HCT116 (cell line): ENCODE results near the gene FUT9. TPM values are rescaled to one million over a fixed set of nuclear protein-coding genes. Genes with fewer than 3 reads are reported as not detected.

Source experiments
- ATAC-seq: fragments of 200-7000 bp; cut with Tn5 transposase; 2 replicates; pipeline ENCODE4 v1.9.1; 2020; ENCODE audit warnings: mild to moderate bottlenecking, moderate library complexity
- BruUV-seq: library from RNA; stranded (reverse); fragments of 400-500 nt; replicated peaks from 2 replicates; lab custom pipeline; 2021; lab: Mats Ljungman, UMichigan
- CTCF ChIA-PET: fragments of 300-600 bp; sonication (Branson Sonifier 250); formaldehyde crosslinking; loops from one replicate; lab custom pipeline; 2021; ENCODE audit warnings: antibody characterized with exemption; lab: Charles Lee
- POLR2A ChIA-PET: fragments of 300-600, 350-600 bp; sonication (Branson Sonifier 250); formaldehyde crosslinking; loops from one replicate; lab custom pipeline; 2021; ENCODE audit warnings: antibody characterized with exemption; lab: Charles Lee
- RAD21 ChIA-PET, 2 experiments: fragments of 300-600 bp; sonication (Branson Sonifier 250); formaldehyde crosslinking; loops; one replicate each; lab custom pipeline; 2023; ENCODE audit warnings: low total read pairs in 2 of 2; ENCODE audit not compliant: uncharacterized antibody in 2 of 2, unreplicated experiment in 2 of 2, low non-redundant PET in 1 of 2; lab: Charles Lee
- DNase-seq: peaks from one replicate; pipeline ENCODE4 v3.0.0-alpha.2; 2010; ENCODE audit warnings: low read depth, low spot score
- H2AFZ ChIP-seq: fragments of 200-600 bp; shearing (Covaris generic), sonication (generic); 2 replicates; pipeline ENCODE4 v1.6.1; 2017; ENCODE audit warnings: low read depth, mixed run types, mixed read lengths, antibody characterized with exemption, low read length; ENCODE audit not compliant: poor library complexity, severe bottlenecking
- H3K27ac ChIP-seq: 2 replicates; pipeline ENCODE4 v1.5.1; 2012; ENCODE audit warnings: low read depth, low read length
- H3K27me3 ChIP-seq: fragments of 200-600 bp; sonication (generic); 2 replicates; pipeline ENCODE4 v1.6.1; 2016; ENCODE audit warnings: mixed run types, low read length, mixed read lengths; ENCODE audit not compliant: insufficient read depth
- H3K36me3 ChIP-seq, 2 experiments: fragments of 200-500 bp in 1 of 2; fragments of 200-600 bp in 1 of 2; sonication (Bioruptor generic) in 1 of 2; sonication (generic) in 1 of 2; 2 replicates each; pipeline versions ENCODE4 v1.5.1 to v1.6.1; 2014 to 2016; ENCODE audit warnings: low read length in 2 of 2, inconsistent platforms in 1 of 2, mixed read lengths in 1 of 2, mixed run types in 1 of 2; ENCODE audit not compliant: insufficient read depth in 2 of 2, control insufficient read depth in 1 of 2
- H3K4me1 ChIP-seq, 2 experiments: fragments of 200-600 bp in 1 of 2; sonication (generic) in 1 of 2; 2 replicates each; pipeline versions ENCODE4 v1.5.1 to v1.6.1; 2012 to 2017; ENCODE audit warnings: low read length in 2 of 2, inconsistent platforms in 1 of 2, mild to moderate bottlenecking in 1 of 2, mixed read lengths in 1 of 2, mixed run types in 1 of 2, moderate library complexity in 1 of 2; ENCODE audit not compliant: insufficient read depth in 2 of 2, control insufficient read depth in 1 of 2
- H3K4me2 ChIP-seq: fragments of 200-600 bp; sonication (generic); 2 replicates; pipeline ENCODE4 v1.6.1; 2017; ENCODE audit warnings: mixed run types, low read length, mixed read lengths
- H3K4me3 ChIP-seq, 2 experiments: fragments of 200-600 bp in 1 of 2; sonication (generic) in 1 of 2; replicated peaks in 1 of 2; 2 replicates each; pipeline ENCODE4 v1.5.1; 2011 to 2016; ENCODE audit warnings: low read length in 2 of 2, control low read depth in 1 of 2, low read depth in 1 of 2, mild to moderate bottlenecking in 1 of 2, mixed read lengths in 1 of 2, mixed run types in 1 of 2
- H3K79me2 ChIP-seq: fragments of 200-600 bp; sonication (generic); 2 replicates; pipeline ENCODE4 v1.6.1; 2017; ENCODE audit warnings: mild to moderate bottlenecking, mixed run types, low read length, moderate library complexity, mixed read lengths; ENCODE audit not compliant: insufficient read depth
- H3K9ac ChIP-seq: fragments of 200-600 bp; sonication (generic); 2 replicates; pipeline ENCODE4 v1.6.1; 2016; ENCODE audit warnings: low read length, mixed read lengths
- H3K9me2 ChIP-seq: fragments of 200-600 bp; sonication (generic), shearing (Covaris generic); 2 replicates; pipeline ENCODE4 v1.6.1; 2017; ENCODE audit warnings: mixed run types, mild to moderate bottlenecking, moderate library complexity; ENCODE audit not compliant: insufficient read depth
- H3K9me3 ChIP-seq, 2 experiments: fragments of 200-500 bp in 1 of 2; fragments of 200-600 bp in 1 of 2; sonication (Bioruptor generic) in 1 of 2; sonication (generic) in 1 of 2; 2 replicates each; pipeline ENCODE4 v1.6.1; 2014 to 2017; ENCODE audit warnings: low read length in 2 of 2, mixed read lengths in 2 of 2, inconsistent platforms in 1 of 2, low read depth in 1 of 2, mild to moderate bottlenecking in 1 of 2, mixed run types in 1 of 2, moderate library complexity in 1 of 2; ENCODE audit not compliant: control insufficient read depth in 1 of 2, insufficient read depth in 1 of 2
- H4K20me1 ChIP-seq: fragments of 200-600 bp; sonication (generic), shearing (Covaris generic); 2 replicates; pipeline ENCODE4 v1.6.1; 2017; ENCODE audit warnings: mixed run types, mild to moderate bottlenecking, moderate library complexity; ENCODE audit not compliant: insufficient read depth
- CBX3 ChIP-seq: IDR thresholded peaks from 2 replicates; pipeline ENCODE4 v1.6.1; 2012; ENCODE audit warnings: low read depth
- CEBPB ChIP-seq: IDR thresholded peaks from 2 replicates; pipeline ENCODE4 v1.6.1; 2012; ENCODE audit warnings: low read depth
- CTCF ChIP-seq, 3 experiments: fragments of 200-600 bp in 1 of 3; sonication (generic) in 1 of 3; IDR thresholded peaks in 2 of 3; conservative IDR thresholded peaks in 1 of 3; 2 replicates each; pipeline ENCODE4 v1.5.1; 2012 to 2017; ENCODE audit warnings: low read depth in 2 of 3, low read length in 2 of 3, antibody characterized with exemption in 1 of 3, borderline replicate concordance in 1 of 3, control low read depth in 1 of 3, mild to moderate bottlenecking in 1 of 3, mixed read lengths in 1 of 3, mixed run types in 1 of 3, moderate library complexity in 1 of 3; ENCODE audit not compliant: insufficient read depth in 1 of 3
- EGR1 ChIP-seq: IDR thresholded peaks from 2 replicates; pipeline ENCODE4 v1.6.1; 2012; ENCODE audit warnings: low read depth
- ELF1 ChIP-seq: IDR thresholded peaks from 2 replicates; pipeline ENCODE4 v1.6.1; 2012; ENCODE audit warnings: low read depth, borderline replicate concordance
- EZH2 ChIP-seq: fragments of 200-600 bp; sonication (generic); IDR thresholded peaks from 2 replicates; pipeline ENCODE4 v1.6.1; 2017; ENCODE audit warnings: antibody characterized with exemption, mixed run types
- EZH2phosphoT487 ChIP-seq: fragments of 200-600 bp; IDR thresholded peaks from 2 replicates; pipeline ENCODE4 v1.6.1; 2018; ENCODE audit warnings: antibody characterized with exemption, borderline replicate concordance
- JUND ChIP-seq: IDR thresholded peaks from 2 replicates; pipeline ENCODE4 v1.6.1; 2012
- MAX ChIP-seq: IDR thresholded peaks from 2 replicates; pipeline ENCODE4 v1.6.1; 2012
- POLR2A ChIP-seq: IDR thresholded peaks from 2 replicates; pipeline ENCODE4 v1.7.0; 2011; ENCODE audit warnings: borderline replicate concordance; ENCODE audit not compliant: insufficient read depth, insufficient read length; ENCODE audit errors: extremely low read depth
- POLR2AphosphoS5 ChIP-seq: IDR thresholded peaks from 2 replicates; pipeline ENCODE4 v1.6.1; 2011; ENCODE audit warnings: mild to moderate bottlenecking, low read depth, low read length, moderate library complexity
- RAD21 ChIP-seq: IDR thresholded peaks from 2 replicates; pipeline ENCODE4 v1.6.1; 2012; ENCODE audit warnings: low read depth, mild to moderate bottlenecking
- SIN3A ChIP-seq: IDR thresholded peaks from 2 replicates; pipeline ENCODE4 v1.6.1; 2012; ENCODE audit warnings: low read depth
- TCF7L2 ChIP-seq: IDR thresholded peaks from 2 replicates; pipeline ENCODE4 v1.7.0; 2011; ENCODE audit warnings: borderline replicate concordance, inconsistent platforms; ENCODE audit not compliant: insufficient read depth, insufficient read length; ENCODE audit errors: extremely low read depth
- ZBTB33 ChIP-seq: IDR thresholded peaks from 2 replicates; pipeline ENCODE4 v1.6.1; 2011; ENCODE audit warnings: mild to moderate bottlenecking, low read length, moderate library complexity; ENCODE audit not compliant: insufficient replicate concordance; ENCODE audit errors: extremely low read depth
- ZFX ChIP-seq: fragments of 450-650 bp; IDR thresholded peaks from 2 replicates; pipeline ENCODE4 v1.6.1; 2017
- ZNF274 ChIP-seq: fragments of 200-500 bp; sonication (Bioruptor generic); IDR thresholded peaks from 2 replicates; pipeline ENCODE4 v1.6.1; 2014; ENCODE audit warnings: mild to moderate bottlenecking, low read depth, low read length, inconsistent platforms
- intact Hi-C: fragments of 100-400 bp; cut with micrococcal nuclease; formaldehyde crosslinking; loops from 2 replicates; pipeline ENCODE4 v1.10.0; 2022
- total RNA-seq: library from RNA; stranded (reverse); gene quantifications from one replicate; pipeline ENCODE4 v1.2.1, GENCODE V29; 2021; ENCODE audit not compliant: unreplicated experiment
- TF ChIP-seq, protein P1 (sequence below): IDR thresholded peaks from 2 replicates; pipeline ENCODE4 v1.6.1; 2012; ENCODE audit warnings: low read depth
- TF ChIP-seq, protein P2 (sequence below): IDR thresholded peaks from 2 replicates; pipeline ENCODE4 v1.6.1; 2012

The FUT9 gene
- total RNA-seq, 1 experiment from 2014 or later = not detected

DNA sequence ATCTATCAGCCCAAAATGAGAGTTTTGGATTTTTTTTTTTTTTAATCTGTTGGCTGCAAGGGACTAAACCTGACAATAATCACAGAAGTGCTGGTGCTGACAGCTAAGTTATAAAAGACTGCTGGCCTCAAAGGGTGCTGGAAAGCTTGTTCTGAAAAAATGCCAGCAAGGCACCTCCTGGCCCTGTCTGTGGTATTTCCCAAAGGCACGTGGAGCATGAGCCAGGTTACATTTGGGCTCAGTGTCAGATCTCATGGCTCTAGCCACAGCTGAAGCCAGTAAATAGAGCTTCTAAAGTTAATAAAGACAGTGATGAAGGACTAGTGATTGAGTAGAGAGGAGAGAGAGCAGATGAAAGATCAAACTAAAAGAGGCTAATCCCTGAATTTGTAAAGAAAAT, 178.9 kb downstream of the FUT9 start:
- Histone ChIP-seq H3K9ac (no peak overlapping the region), H3K9me3 (no peaks in the 10 kb centered on the region), H3K27me3 (no peaks in the 10 kb centered on the region), H3K4me3 (no peak overlapping the region), H3K4me1 (no peaks in the 10 kb centered on the region), H3K4me2 (no peak overlapping the region), H3K79me2 (no peaks in the 10 kb centered on the region), H4K20me1 (no peaks in the 10 kb centered on the region), H3K36me3 (no peaks in the 10 kb centered on the region), H3K27ac (no peak overlapping the region), H3K9me2 (no peaks in the 10 kb centered on the region), H2AFZ (no peak overlapping the region)
- CTCF ChIA-PET = no interaction called here
- ATAC-seq (no peak), DNase-seq (no peak)
- RAD21 ChIA-PET = no interaction called here
- TF ChIP-seq SIN3A (no peak), ZFX (no peak), EZH2phosphoT487 (no peak), RAD21 (no peak), CTCF (IDR thresholded peaks at IDR 0.05 in 2 of 3, conservative IDR thresholded peaks at IDR 0.05 in 1 of 3; ENCODE audit: borderline replicate concordance in 1 of 3, insufficient read depth in 1 of 3, low read depth in 2 of 3, low read length in 2 of 3) (no peak), CBX3 (no peak), ELF1 (no peak), EZH2 (no peak), MAX (no peak), POLR2A (no peak), EGR1 (no peak), CEBPB (no peak), TCF7L2 (no peak), JUND (no peak), POLR2AphosphoS5 (no peak), ZBTB33 (no peak), ZNF274 (no peak)
- TF ChIP-seq, protein P1, sequence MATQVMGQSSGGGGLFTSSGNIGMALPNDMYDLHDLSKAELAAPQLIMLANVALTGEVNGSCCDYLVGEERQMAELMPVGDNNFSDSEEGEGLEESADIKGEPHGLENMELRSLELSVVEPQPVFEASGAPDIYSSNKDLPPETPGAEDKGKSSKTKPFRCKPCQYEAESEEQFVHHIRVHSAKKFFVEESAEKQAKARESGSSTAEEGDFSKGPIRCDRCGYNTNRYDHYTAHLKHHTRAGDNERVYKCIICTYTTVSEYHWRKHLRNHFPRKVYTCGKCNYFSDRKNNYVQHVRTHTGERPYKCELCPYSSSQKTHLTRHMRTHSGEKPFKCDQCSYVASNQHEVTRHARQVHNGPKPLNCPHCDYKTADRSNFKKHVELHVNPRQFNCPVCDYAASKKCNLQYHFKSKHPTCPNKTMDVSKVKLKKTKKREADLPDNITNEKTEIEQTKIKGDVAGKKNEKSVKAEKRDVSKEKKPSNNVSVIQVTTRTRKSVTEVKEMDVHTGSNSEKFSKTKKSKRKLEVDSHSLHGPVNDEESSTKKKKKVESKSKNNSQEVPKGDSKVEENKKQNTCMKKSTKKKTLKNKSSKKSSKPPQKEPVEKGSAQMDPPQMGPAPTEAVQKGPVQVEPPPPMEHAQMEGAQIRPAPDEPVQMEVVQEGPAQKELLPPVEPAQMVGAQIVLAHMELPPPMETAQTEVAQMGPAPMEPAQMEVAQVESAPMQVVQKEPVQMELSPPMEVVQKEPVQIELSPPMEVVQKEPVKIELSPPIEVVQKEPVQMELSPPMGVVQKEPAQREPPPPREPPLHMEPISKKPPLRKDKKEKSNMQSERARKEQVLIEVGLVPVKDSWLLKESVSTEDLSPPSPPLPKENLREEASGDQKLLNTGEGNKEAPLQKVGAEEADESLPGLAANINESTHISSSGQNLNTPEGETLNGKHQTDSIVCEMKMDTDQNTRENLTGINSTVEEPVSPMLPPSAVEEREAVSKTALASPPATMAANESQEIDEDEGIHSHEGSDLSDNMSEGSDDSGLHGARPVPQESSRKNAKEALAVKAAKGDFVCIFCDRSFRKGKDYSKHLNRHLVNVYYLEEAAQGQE = no peak
- TF ChIP-seq, protein P2, sequence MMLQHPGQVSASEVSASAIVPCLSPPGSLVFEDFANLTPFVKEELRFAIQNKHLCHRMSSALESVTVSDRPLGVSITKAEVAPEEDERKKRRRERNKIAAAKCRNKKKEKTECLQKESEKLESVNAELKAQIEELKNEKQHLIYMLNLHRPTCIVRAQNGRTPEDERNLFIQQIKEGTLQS = no peak
- POLR2A ChIA-PET = no interaction called here
- no TSS peak for BruUV-seq
- intact Hi-C loops = no loop called here
